Mucosa of stomach (tissue), 1 donor: ENCODE measurements around the gene RESP18.

ENCODE experiments used
- H3K27me3 ChIP-seq: one replicate; pipeline ENCODE4 v1.7.0; 2013; ENCODE audit warnings: mild to moderate bottlenecking, low read length; ENCODE audit not compliant: control insufficient read depth, insufficient read depth
- H3K36me3 ChIP-seq: one replicate; pipeline ENCODE4 v1.7.0; 2013; ENCODE audit warnings: low read length; ENCODE audit not compliant: control insufficient read depth, insufficient read depth
- H3K4me1 ChIP-seq: one replicate; pipeline ENCODE4 v1.7.0; 2013; ENCODE audit warnings: mild to moderate bottlenecking, low read length; ENCODE audit not compliant: control insufficient read depth, insufficient read depth
- H3K4me3 ChIP-seq: one replicate; pipeline ENCODE4 v1.7.0; 2013; ENCODE audit warnings: low read length
- H3K9ac ChIP-seq: one replicate; pipeline ENCODE4 v1.7.0; 2013; ENCODE audit warnings: mild to moderate bottlenecking, low read length, moderate library complexity
- H3K9me3 ChIP-seq: one replicate; pipeline ENCODE4 v1.7.0; 2013; ENCODE audit warnings: mild to moderate bottlenecking, low read length, moderate library complexity; ENCODE audit not compliant: control insufficient read depth
- donor health status: Pancreatic carcinoma.

Gene RESP18

GRCh38 chr2:219296631-219297391, 35.7 kb downstream of the RESP18 start:
- H3K4me3 ChIP-seq = no peak overlapping the region
- peaks cover 34% of the 10 kb centered on the region for H3K27me3 ChIP-seq
- H3K4me1 ChIP-seq = peaks cover 20% of the 10 kb centered on the region
- H3K9me3 ChIP-seq = no peaks in the 10 kb centered on the region
- no peaks in the 10 kb centered on the region for H3K36me3 ChIP-seq
- no peak overlapping the region for H3K9ac ChIP-seq

- H3K4me1 ChIP-seq = peaks cover 20% of the 10 kb centered on the region
- no peaks in the 10 kb centered on the region for H3K36me3 ChIP-seq
- peaks cover 29% of the 10 kb centered on the region for H3K27me3 ChIP-seq
- H3K9ac ChIP-seq = no peak overlapping the region
- no peak overlapping the region for H3K4me3 ChIP-seq
- H3K9me3 ChIP-seq = no peaks in the 10 kb centered on the region
Observed at GRCh38 chr2:219296142-219296541, 36.4 kb downstream of the RESP18 start.

GRCh38 chr2:219294356-219295351, 37.9 kb downstream of the RESP18 start:
- Histone ChIP-seq H3K4me1 (peaks cover 21% of the 10 kb centered on the region), H3K9me3 (no peaks in the 10 kb centered on the region), H3K36me3 (no peaks in the 10 kb centered on the region), H3K9ac (peak overlapping the region; percentile 73), H3K27me3 (peaks cover 20% of the 10 kb centered on the region), H3K4me3 (peak overlapping the region; percentile 50)

GRCh38 chr2:219293736-219294231, 38.8 kb downstream of the RESP18 start:
- H3K36me3 ChIP-seq = no peaks in the 10 kb centered on the region
- H3K4me3 ChIP-seq = no peak overlapping the region
- no peaks in the 10 kb centered on the region for H3K9me3 ChIP-seq
- H3K9ac ChIP-seq = peak overlapping the region; percentile 73
- peaks cover 16% of the 10 kb centered on the region for H3K27me3 ChIP-seq
- H3K4me1 ChIP-seq = peaks cover 23% of the 10 kb centered on the region

GRCh38 chr2:219292616-219293015, 39.9 kb downstream of the RESP18 start:
- no peak overlapping the region for H3K9ac ChIP-seq
- H3K4me3 ChIP-seq = no peak overlapping the region
- no peaks in the 10 kb centered on the region for H3K36me3 ChIP-seq
- peaks cover 20% of the 10 kb centered on the region for H3K4me1 ChIP-seq
- no peaks in the 10 kb centered on the region for H3K9me3 ChIP-seq
- H3K27me3 ChIP-seq = peaks cover 11% of the 10 kb centered on the region

- H3K4me1 ChIP-seq = peaks cover 20% of the 10 kb centered on the region
- no peaks in the 10 kb centered on the region for H3K9me3 ChIP-seq
- no peak overlapping the region for H3K9ac ChIP-seq
- H3K27me3 ChIP-seq = peaks cover 11% of the 10 kb centered on the region
- no peaks in the 10 kb centered on the region for H3K36me3 ChIP-seq
- no peak overlapping the region for H3K4me3 ChIP-seq
Observed at GRCh38 chr2:219291910-219292490, 40.5 kb downstream of the RESP18 start.

- H3K9me3 ChIP-seq = no peaks in the 10 kb centered on the region
- H3K9ac ChIP-seq = no peak overlapping the region
- H3K27me3 ChIP-seq = peaks cover 11% of the 10 kb centered on the region
- H3K4me1 ChIP-seq = peaks cover 20% of the 10 kb centered on the region
- H3K4me3 ChIP-seq = no peak overlapping the region
- no peaks in the 10 kb centered on the region for H3K36me3 ChIP-seq
Observed at GRCh38 chr2:219291394-219291793, 41.1 kb downstream of the RESP18 start.

- Histone ChIP-seq H3K36me3 (no peaks in the 10 kb centered on the region), H3K9me3 (no peaks in the 10 kb centered on the region), H3K4me3 (no peak overlapping the region), H3K27me3 (peaks cover 11% of the 10 kb centered on the region), H3K4me1 (peaks cover 20% of the 10 kb centered on the region), H3K9ac (no peak overlapping the region)
Observed at GRCh38 chr2:219290381-219291171, 42.0 kb downstream of the RESP18 start.

- no peak overlapping the region for H3K4me3 ChIP-seq
- H3K9me3 ChIP-seq = no peaks in the 10 kb centered on the region
- H3K4me1 ChIP-seq = peaks cover 18% of the 10 kb centered on the region
- no peak overlapping the region for H3K9ac ChIP-seq
- H3K27me3 ChIP-seq = peaks cover 7% of the 10 kb centered on the region
- H3K36me3 ChIP-seq = no peaks in the 10 kb centered on the region
Observed at GRCh38 chr2:219289537-219290361, 42.8 kb downstream of the RESP18 start.

- Histone ChIP-seq H3K4me3 (no peak overlapping the region), H3K9ac (no peak overlapping the region), H3K27me3 (peaks cover 4% of the 10 kb centered on the region), H3K36me3 (no peaks in the 10 kb centered on the region), H3K9me3 (no peaks in the 10 kb centered on the region), H3K4me1 (peaks cover 12% of the 10 kb centered on the region)
Observed at GRCh38 chr2:219289195-219289536, 43.4 kb downstream of the RESP18 start.
